ENCODE measurements around the gene CCND1.

DNA sequence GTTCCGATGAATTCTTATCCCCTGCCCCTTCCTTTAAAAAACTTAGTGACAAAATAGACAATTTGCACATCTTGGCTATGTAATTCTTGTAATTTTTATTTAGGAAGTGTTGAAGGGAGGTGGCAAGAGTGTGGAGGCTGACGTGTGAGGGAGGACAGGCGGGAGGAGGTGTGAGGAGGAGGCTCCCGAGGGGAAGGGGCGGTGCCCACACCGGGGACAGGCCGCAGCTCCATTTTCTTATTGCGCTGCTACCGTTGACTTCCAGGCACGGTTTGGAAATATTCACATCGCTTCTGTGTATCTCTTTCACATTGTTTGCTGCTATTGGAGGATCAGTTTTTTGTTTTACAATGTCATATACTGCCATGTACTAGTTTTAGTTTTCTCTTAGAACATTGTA, 12.0 kb downstream of the CCND1 start:
- TF ChIP-seq POLR2AphosphoS5 (IDR thresholded peaks at IDR 0.05) (no peak), POLR2A (IDR thresholded peaks at IDR 0.05) (no peak)
